Raji (cell line): ENCODE data around the gene CTBP2.

Experiments used
- POLR2A ChIP-seq: IDR thresholded peaks from 2 replicates; pipeline ENCODE4 v1.6.1; 2011; ENCODE audit warnings: low read depth, low read length, control low read depth; ENCODE audit not compliant: insufficient read depth

The CTBP2 gene

DNA sequence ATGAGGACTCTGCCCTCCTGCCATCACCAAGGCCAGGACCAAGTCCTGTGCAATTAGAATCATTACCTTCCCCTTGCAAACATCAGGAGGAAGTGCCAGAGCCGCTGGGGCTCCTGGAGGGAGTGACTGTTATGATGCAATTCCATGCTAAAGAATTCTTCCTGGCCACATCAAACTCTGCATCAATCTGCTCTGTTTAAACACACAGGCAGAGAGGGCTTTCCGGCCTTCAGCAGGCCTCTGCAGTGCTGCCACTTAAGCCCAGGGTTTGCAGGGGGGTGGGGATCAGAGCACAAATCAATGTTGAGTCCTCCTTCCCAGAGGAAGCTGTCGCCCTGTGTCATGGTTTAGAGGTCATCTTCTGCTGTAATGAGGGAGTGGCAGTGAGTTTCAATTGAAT lies 58.1 kb downstream of the CTBP2 start:
- no peak for TF ChIP-seq POLR2A

DNA sequence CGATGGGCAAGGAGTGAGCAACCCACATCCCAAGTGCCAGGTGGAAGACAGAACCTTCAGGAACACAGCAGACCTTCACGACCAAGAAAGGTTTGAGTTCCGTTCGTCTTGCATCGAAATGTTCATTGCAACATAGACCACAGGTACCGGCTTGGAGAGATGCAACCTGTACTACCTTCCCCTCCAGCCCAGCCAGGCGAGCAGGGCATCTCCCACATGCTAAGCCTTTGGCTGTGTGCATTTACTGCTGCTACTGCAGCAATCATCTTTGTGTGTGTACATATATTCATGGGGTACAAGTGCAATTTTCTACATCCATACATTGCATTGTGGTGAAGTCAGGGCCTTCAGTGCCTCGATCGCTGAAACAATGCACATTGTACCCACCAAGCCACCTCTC lies 58.8 kb downstream of the CTBP2 start:
- TF ChIP-seq POLR2A: no peak

DNA sequence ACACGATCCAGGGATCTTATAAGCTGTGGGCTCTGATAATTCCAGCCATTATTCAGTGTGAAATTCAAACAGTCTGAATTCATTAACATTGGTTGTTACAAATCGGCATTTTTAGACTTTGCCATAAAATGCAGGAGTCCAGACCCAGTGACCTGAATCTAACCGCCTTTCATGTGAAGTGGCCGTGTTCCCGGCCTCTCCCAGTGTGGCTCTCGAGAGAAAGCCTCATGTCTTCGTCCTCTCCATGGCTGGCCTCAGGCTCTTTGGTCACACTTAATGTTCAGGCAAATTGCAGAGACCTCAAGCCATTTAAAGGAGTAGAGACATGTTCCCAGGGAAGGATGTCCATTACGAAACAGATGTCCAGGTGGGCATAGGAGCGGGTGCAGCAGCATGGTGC lies 59.3 kb downstream of the CTBP2 start:
- TF ChIP-seq POLR2A: no peak

DNA sequence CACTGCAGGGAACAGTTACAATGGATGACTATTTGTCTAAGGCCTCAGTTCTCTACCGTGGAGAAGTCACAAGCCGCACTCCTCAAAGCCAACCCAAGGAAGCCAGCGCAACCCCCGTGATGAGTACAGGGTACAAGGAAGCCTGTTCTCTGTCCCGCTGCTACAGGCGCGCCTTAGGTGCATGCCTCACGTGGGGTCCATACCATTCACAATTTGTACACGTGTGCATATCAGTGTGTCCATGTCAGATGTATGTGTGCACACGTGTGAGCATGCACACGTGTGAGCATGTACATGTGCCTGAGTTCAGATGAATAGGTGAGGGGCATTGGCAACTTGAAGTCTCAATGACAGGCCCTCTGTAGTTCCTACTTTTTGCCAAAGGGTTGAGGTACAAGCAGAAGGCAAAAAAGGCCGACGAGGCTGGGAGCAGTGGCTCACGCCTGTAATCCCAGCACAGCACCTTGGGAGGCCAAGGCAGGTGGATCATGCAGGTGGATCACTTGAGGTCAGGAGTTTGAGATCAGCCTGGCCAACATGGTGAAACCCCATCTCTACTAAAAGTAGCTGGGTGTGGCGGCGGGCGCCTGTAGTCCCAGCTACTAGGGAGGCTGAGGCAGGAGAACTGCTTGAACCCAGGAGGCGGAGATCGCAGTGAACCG lies 62.8 kb downstream of the CTBP2 start:
- no peak for TF ChIP-seq POLR2A

DNA sequence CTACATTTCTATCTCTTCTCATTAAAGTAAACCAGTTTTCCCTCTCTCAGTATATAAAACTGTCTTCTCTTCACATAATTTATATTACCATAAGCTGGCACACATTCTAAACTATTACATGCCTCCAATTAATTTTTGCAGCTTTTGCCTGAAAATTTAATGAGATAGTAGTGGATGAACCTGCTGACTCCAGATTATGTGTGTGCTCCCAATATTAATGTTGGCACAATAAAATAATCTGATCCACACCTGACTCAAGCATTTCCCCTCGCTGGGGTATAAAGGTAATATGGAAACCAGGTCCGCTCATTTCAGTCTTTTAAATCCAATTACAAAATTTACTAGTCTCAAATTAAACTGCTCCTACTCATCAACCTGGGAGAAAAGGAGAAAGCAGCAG lies 63.4 kb downstream of the CTBP2 start:
- TF ChIP-seq POLR2A: no peak

DNA sequence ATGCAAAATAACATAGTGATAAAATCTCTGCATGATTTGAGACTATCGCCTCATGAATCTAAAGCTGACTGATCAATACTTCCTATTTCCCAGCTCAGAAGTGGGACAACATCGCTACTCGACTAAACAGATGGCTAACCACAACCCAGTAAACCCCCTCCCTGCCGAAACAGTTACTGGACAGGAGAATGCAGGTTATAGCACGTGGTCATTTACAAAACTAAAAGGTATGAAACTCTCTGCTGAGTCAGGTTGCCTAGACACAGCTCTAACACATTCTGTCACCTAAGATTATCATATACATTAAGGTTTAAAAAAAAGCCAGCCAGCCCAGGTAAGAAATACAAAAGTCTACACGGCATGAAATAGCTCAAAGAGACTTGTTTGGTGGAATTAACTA lies 64.0 kb downstream of the CTBP2 start:
- TF ChIP-seq POLR2A: no peak

DNA sequence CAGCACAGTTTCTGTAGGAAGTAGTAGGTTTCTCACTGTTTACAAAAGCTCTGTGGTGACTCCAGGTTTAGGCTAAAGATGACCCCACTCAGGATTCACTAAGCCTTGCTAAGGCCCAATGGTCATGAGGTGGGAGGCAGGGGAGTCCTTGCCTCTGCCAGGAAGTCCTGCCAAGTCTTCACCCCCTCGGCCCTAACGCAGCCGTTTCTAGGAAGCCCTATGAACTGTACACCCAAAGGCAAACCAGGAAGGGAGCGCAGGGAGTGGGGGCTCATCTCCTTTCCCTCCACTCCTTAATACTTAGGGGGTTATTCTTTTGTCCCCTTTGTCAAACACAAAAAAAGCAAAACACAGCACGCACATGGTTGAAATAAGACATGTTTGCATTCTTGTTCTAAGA lies 64.6 kb downstream of the CTBP2 start:
- no peak for TF ChIP-seq POLR2A

DNA sequence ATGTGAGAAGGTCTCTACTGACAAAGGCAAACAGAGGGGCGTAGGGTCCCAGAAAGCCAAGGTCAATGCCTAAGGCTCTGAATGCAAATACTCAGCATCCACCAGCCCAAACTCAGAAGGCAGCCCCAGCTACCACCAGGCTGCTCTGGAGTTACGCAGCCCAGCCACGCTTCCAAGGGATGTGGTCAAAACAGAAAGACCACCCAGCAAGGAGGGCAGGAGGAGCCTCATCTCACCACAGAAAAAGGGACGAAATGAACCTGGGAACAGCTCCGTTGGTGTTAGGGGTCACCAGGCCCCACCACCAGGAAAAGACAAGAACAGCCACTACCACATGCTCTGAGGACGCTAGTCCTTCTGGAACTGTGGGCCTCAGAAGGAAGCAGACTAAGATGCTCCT lies 65.1 kb downstream of the CTBP2 start:
- TF ChIP-seq POLR2A: no peak

DNA sequence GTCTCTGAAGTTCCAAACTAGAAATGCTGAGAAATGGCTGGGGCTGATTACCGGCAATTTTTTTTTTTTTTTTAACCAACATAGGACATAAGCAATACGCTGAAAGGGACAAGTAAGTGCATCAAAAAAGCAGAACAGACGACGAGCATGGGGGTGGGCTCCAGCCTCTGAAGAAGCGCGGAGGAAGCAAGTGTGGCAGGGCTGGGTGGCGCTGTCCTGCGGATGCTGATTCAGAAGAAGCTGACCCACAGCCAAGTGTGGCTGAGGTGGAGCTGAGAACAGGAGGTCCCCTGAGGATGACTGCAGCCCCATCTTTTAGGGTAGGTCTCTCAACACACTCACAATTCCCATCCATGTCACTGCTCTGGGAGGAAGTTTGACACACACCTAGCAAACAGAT lies 65.6 kb downstream of the CTBP2 start:
- no peak for TF ChIP-seq POLR2A

DNA sequence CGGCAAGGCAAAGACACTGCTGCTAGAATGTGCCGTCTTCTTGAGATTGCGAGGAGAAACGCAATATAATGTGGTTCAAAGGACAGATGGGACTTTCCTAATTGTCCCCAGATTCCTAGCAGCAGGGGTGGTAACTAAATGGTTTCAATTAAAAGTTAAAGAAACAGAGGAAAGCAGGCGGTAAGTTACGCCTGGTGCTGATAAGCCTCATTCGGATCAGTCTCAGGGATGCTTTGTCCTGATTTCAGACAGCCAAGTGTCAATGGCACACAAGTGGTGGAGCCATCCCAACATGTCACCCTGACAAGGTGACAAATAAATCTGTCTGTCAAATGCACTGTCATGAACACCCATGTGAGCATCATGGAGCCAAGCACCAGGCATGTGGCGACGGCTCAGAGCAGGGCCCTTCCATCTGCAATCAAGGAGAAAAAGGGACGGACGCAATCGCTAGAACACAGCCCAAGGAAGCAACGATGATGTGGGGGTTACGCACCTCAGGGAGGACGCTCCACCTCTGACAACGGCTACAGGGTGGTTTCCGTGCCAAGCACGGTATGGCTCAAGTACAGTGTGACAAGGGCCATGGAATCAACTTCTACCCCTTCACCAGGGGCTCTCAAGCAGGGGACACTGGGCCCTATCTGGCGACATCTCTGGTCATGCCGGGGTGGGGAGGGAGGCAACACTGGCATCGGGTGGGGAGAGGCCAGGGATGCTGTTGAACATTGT lies 66.2 kb downstream of the CTBP2 start:
- no peak for TF ChIP-seq POLR2A

DNA sequence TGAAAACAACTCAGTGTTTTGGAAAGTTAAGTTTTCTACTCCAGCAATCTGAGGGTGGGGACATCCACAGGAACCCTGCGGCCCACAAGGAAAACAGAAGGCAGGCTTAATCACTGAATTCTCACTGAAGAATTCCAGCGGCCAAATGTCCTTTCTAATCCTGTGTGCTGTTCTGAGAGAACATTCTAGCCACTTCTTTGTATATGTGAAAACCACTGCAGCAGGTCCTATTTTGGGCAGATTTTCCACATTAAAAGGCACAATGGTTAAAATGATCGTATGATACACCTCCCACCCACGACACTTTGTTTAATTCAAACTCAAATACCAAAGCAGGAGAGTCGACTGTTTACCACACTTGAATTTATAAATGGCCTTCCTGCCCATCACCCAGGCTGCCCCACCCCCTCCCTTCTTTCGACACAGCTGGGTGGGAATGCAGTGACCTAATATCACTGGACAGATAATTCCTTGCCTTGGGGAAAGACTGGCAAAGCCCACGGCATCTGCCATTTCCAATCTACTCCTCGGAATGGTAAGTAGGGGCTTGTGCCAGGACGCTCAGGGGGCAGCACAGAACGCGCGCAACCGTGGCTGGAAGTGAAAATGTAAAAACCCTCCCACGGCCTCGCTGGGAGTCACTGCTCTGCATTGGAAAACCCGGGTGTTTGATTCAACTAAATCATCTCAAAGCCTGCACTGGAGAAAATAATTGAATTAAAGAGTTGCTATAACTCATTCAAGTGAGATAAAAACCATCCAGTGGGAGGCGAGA lies 67.0 kb downstream of the CTBP2 start:
- no peak for TF ChIP-seq POLR2A

DNA sequence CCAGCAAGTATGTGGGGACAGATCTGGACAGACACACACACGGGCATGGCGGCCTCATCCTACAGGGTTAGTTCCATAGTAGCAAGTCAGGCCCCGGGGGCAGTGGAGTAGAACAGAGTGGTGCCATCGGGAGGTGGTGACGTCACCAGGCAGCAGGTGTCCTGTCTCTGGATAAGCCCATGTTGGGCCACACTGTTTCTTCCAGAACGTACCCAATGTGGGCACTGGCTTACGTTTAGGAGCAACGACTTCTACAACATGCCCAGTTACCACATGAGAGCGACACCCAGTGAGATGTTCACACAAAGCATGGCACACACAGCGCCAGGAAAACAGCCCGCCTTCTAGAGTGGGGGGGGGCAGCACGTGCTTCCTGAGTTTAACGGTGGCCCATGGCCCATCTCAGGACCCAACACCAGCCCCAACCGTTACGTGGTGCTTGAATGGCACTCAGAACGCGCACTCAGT lies 67.8 kb downstream of the CTBP2 start:
- no peak for TF ChIP-seq POLR2A

DNA sequence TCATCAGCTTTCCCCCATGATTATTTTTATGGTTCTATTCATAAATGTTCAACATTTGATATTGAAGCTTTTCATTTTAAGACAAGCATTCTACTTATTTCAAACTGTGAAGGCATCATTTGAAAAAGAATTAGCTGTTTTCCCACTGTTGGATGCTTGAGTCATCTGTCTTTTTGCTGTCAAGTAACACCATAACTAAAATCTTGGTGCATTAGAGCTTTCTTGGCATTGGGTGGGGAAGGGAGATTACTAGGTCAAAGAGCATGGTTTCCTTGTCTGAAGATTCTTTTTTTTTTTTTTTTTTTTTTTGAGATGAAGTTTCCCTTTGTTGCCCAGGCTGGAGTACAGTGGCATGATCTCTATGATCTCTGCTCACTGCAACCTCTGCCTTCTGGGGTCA lies 68.5 kb downstream of the CTBP2 start:
- no peak for TF ChIP-seq POLR2A

DNA sequence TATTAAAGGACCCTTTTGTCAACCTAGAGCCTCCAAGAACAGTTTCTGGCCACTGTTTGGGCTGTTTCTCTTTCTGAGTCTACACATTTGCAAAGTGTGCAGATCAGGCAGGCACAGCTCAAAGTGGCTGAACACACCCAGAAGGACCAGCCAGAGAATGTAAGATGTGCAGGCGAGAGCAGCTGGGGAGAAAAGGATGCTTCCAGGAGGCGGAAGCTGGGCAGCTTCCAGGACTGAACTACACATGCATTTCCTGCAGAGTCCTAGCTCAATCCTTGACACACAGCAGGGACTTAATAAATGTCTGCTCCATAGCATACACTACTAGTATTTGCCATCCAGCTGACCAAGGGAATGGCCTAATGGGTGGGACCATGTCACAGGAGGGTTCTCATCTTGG lies 70.9 kb downstream of the CTBP2 start:
- no peak for TF ChIP-seq POLR2A

DNA sequence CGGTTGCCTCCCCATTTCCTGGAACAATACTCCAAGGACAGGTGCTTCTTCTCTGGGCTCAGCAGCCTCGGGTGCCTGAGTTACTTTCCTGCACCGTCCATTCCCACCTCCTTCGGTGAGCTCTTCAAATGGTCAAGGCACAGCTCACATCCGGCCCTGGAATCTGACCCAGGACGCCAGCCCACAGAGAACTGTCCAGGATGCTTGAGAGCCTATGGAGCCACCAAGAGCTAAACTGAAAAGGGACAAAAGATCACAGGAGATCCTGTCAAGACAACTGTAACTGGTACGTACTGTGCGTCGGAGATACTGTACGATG lies 72.5 kb downstream of the CTBP2 start:
- no peak for TF ChIP-seq POLR2A
